WERI-Rb-1 (cell line): ENCODE measurements around the gene DDR2.
"Not testable (repeated sequence)": the region's sequence is repeated elsewhere in the genome, so short reads cannot be mapped to it uniquely, and the experiment has no call there.

Experiments used
- DNase-seq: peaks from one replicate; pipeline ENCODE4 v3.0.0-alpha.2; 2020
- H3K27ac ChIP-seq: fragments of 250-450 bp; sonication (Bioruptor Pico); 2 replicates; pipeline ENCODE4 v1.5.1; 2020; ENCODE audit warnings: mild to moderate bottlenecking, moderate library complexity
- H3K27me3 ChIP-seq: fragments of 250-450 bp; sonication (Bioruptor Pico); 2 replicates; pipeline ENCODE4 v1.5.1; 2021; ENCODE audit warnings: mild to moderate bottlenecking, low read depth, moderate library complexity; ENCODE audit not compliant: insufficient read depth, severe bottlenecking
- H3K36me3 ChIP-seq: fragments of 250-450 bp; sonication (Bioruptor Pico); 2 replicates; pipeline ENCODE4 v1.5.1; 2020; ENCODE audit warnings: mild to moderate bottlenecking, moderate library complexity
- H3K4me3 ChIP-seq: 2 replicates; pipeline ENCODE4 v1.5.1; 2011; ENCODE audit warnings: low read depth, mild to moderate bottlenecking, control low read depth, low read length
- H3K9me3 ChIP-seq: fragments of 250-450 bp; sonication (Bioruptor Pico); 2 replicates; pipeline ENCODE4 v1.5.1; 2021; ENCODE audit warnings: mild to moderate bottlenecking, moderate library complexity; ENCODE audit not compliant: severe bottlenecking
- CTCF ChIP-seq: IDR thresholded peaks from 2 replicates; pipeline ENCODE4 v1.5.1; 2011; ENCODE audit warnings: low read depth, mild to moderate bottlenecking, control low read depth, inconsistent platforms, low read length

Gene DDR2

GRCh38 chr1:162632217-162632666 is at the start of gene DDR2:
Gene DDR2, plus strand, starts transcription at chr1:162632464. Its CDS starts 86,600 bp downstream, at chr1:162719064.
- no peak within 1 kb of the TSS for H3K27ac ChIP-seq
- H3K4me3 ChIP-seq: no peak within 1 kb of the TSS
- H3K9me3 ChIP-seq: no peaks in the 10 kb centered on the region
- DNase-seq: no peak
- no peaks in the 10 kb centered on the region for H3K36me3 ChIP-seq
- no peak for TF ChIP-seq CTCF
- H3K27me3 ChIP-seq: no peaks in the 10 kb centered on the region

- H3K36me3 ChIP-seq: peaks cover 85% of the 10 kb centered on the region
- H3K27ac ChIP-seq, H3K27me3 ChIP-seq, H3K9me3 ChIP-seq, H3K4me3 ChIP-seq, DNase-seq: not testable (repeated sequence)
These were observed 49.4 kb upstream of the DDR2 start for GRCh38 chr1:162582901-162583300.

- not testable (repeated sequence) for DNase-seq, H3K27ac ChIP-seq, H3K27me3 ChIP-seq, H3K4me3 ChIP-seq, H3K9me3 ChIP-seq
- peaks cover 82% of the 10 kb centered on the region for H3K36me3 ChIP-seq
These were observed 47.2 kb upstream of the DDR2 start for GRCh38 chr1:162585101-162585500.

- no peak for TF ChIP-seq CTCF
- Histone ChIP-seq H3K9me3 (no peaks in the 10 kb centered on the region), H3K36me3 (peaks cover 83% of the 10 kb centered on the region), H3K27me3 (no peaks in the 10 kb centered on the region), H3K4me3 (no peak overlapping the region), H3K27ac (no peak overlapping the region)
- no peak for DNase-seq
These were observed 44.9 kb upstream of the DDR2 start for GRCh38 chr1:162587347-162587746.

- no peak for DNase-seq
- Histone ChIP-seq H3K27me3 (no peaks in the 10 kb centered on the region), H3K9me3 (no peaks in the 10 kb centered on the region), H3K27ac (no peak overlapping the region), H3K4me3 (no peak overlapping the region), H3K36me3 (peaks cover 83% of the 10 kb centered on the region)
- TF ChIP-seq CTCF: no peak
These were observed 44.5 kb upstream of the DDR2 start for GRCh38 chr1:162587761-162588260.

GRCh38 chr1:162590101-162590500 is 42.2 kb upstream of the DDR2 start:
- no peaks in the 10 kb centered on the region for H3K9me3 ChIP-seq
- H3K36me3 ChIP-seq: peaks cover 86% of the 10 kb centered on the region
- no peaks in the 10 kb centered on the region for H3K27me3 ChIP-seq
- no peak overlapping the region for H3K4me3 ChIP-seq
- no peak overlapping the region for H3K27ac ChIP-seq
- no peak for DNase-seq
- no peak for TF ChIP-seq CTCF

GRCh38 chr1:162590686-162591085 is 41.6 kb upstream of the DDR2 start:
- H3K27ac ChIP-seq: no peak overlapping the region
- no peaks in the 10 kb centered on the region for H3K27me3 ChIP-seq
- H3K4me3 ChIP-seq: no peak overlapping the region
- peaks cover 89% of the 10 kb centered on the region for H3K36me3 ChIP-seq
- no peaks in the 10 kb centered on the region for H3K9me3 ChIP-seq
- DNase-seq: no peak
- no peak for TF ChIP-seq CTCF
